WTC11 (cell line): ENCODE data around the gene SOCS1. TPM values are rescaled to one million over a fixed set of nuclear protein-coding genes. Genes with fewer than 3 reads are reported as not detected.

Experiments used
- ETV6 ChIP-seq: sonication (generic); formaldehyde crosslinking; IDR thresholded peaks from 2 replicates; pipeline ENCODE4 v1.8.1; 2022; ENCODE audit warnings: mild to moderate bottlenecking, missing genetic modification reagents
- HMGA2 ChIP-seq: fragments of 250-450 bp; sonication (Bioruptor Pico); IDR thresholded peaks from 2 replicates; pipeline ENCODE4 v1.4.0; 2021; ENCODE audit warnings: mild to moderate bottlenecking, moderate library complexity
- SOX15 ChIP-seq: fragments of 250-450 bp; sonication (Bioruptor Pico); IDR thresholded peaks from 2 replicates; pipeline ENCODE4 v1.9.0; 2021; ENCODE audit warnings: mild to moderate bottlenecking
- TEAD1 ChIP-seq: sonication (generic); formaldehyde crosslinking; IDR thresholded peaks from 2 replicates; pipeline ENCODE4 v1.8.0; 2022; ENCODE audit warnings: mild to moderate bottlenecking, missing genetic modification reagents
- TP53 ChIP-seq: sonication (generic); formaldehyde crosslinking; IDR thresholded peaks from 2 replicates; pipeline ENCODE4 v1.8.1; 2023; ENCODE audit warnings: mild to moderate bottlenecking, missing genetic modification reagents
- ZNF219 ChIP-seq: sonication (generic); formaldehyde crosslinking; IDR thresholded peaks from 2 replicates; pipeline ENCODE4 v1.8.0; 2023; ENCODE audit warnings: missing genetic modification reagents, mild to moderate bottlenecking, borderline replicate concordance
- ZNF317 ChIP-seq: sonication (generic); formaldehyde crosslinking; IDR thresholded peaks from 2 replicates; pipeline ENCODE4 v1.8.1; 2023; ENCODE audit warnings: low read depth, mild to moderate bottlenecking, moderate library complexity, missing genetic modification reagents, borderline replicate concordance
- ZNF671 ChIP-seq: fragments of 250-450 bp; sonication (Bioruptor Pico); IDR thresholded peaks from 2 replicates; pipeline ENCODE4 v1.8.0; 2021; ENCODE audit warnings: mild to moderate bottlenecking
- total RNA-seq: library from RNA; stranded (reverse); gene quantifications from 3 replicates; pipeline ENCODE4 v1.2.3, GENCODE V29; 2021
- TF ChIP-seq, protein P1 (sequence below): fragments of 250-450 bp; sonication (Bioruptor Pico); IDR thresholded peaks from 2 replicates; pipeline ENCODE4 v1.9.0; 2021; ENCODE audit warnings: mild to moderate bottlenecking, borderline replicate concordance
- TF ChIP-seq, protein P2 (sequence below): sonication (generic); formaldehyde crosslinking; IDR thresholded peaks from 2 replicates; pipeline ENCODE4 v1.8.1; 2022; ENCODE audit warnings: low read depth, mild to moderate bottlenecking, moderate library complexity, missing genetic modification reagents, borderline replicate concordance
- TF ChIP-seq, protein P3 (sequence below): sonication (generic); formaldehyde crosslinking; IDR thresholded peaks from 2 replicates; pipeline ENCODE4 v1.8.1; 2023; ENCODE audit warnings: mild to moderate bottlenecking, missing genetic modification reagents
- TF ChIP-seq, protein P4 (sequence below): sonication (generic); formaldehyde crosslinking; IDR thresholded peaks from 2 replicates; pipeline ENCODE4 v1.8.0; 2023; ENCODE audit warnings: missing genetic modification reagents, mild to moderate bottlenecking, borderline replicate concordance

The SOCS1 gene
- total RNA-seq, 1 experiment from 2014 or later, result 62.3 TPM

DNA sequence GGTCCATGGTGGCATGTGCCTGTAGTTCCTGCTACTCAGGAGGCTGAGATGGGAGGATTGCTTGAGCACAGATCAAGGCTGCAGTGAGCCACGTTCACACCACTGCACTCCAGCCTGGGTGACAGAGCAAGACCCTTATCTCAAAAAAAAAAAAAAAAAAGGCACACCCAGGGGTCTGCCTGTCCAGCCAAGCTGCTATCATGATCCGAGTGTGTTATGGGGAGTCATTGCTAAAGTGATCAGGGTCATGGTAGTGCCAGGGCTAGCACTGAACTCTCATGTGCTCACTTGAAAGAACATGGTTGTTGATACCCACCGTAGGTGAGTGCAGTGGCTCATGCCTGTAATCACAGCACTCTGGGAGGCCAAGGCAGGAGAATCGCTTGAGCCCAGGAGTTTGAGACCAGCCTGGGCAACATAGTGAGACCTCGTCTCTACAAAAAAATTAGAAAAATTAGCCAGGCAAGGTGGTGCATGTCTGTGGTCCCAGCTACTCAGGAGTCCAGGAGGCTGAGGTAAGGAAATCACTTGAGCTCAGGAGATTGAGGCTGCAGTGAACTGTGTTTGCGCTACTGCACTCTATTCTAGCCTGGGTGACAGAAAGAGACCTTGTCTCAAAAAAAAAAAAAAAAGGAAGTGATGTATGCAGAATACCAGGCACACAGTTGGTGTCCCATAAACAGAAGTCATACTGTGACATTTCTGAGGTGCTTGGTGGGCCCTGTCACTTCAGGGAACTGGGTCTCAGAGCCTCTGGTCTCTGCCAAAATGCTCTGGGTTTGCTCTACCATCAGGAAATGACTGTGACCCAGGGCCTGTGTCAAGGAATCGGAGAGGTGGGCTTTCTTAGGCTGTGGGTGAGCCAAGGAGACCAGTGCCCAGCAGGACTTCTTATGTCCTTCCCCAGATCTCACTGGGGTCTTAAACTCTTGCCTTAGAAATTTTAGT is 23.0 kb upstream of the SOCS1 start (continued):
- TF ChIP-seq, protein P1, sequence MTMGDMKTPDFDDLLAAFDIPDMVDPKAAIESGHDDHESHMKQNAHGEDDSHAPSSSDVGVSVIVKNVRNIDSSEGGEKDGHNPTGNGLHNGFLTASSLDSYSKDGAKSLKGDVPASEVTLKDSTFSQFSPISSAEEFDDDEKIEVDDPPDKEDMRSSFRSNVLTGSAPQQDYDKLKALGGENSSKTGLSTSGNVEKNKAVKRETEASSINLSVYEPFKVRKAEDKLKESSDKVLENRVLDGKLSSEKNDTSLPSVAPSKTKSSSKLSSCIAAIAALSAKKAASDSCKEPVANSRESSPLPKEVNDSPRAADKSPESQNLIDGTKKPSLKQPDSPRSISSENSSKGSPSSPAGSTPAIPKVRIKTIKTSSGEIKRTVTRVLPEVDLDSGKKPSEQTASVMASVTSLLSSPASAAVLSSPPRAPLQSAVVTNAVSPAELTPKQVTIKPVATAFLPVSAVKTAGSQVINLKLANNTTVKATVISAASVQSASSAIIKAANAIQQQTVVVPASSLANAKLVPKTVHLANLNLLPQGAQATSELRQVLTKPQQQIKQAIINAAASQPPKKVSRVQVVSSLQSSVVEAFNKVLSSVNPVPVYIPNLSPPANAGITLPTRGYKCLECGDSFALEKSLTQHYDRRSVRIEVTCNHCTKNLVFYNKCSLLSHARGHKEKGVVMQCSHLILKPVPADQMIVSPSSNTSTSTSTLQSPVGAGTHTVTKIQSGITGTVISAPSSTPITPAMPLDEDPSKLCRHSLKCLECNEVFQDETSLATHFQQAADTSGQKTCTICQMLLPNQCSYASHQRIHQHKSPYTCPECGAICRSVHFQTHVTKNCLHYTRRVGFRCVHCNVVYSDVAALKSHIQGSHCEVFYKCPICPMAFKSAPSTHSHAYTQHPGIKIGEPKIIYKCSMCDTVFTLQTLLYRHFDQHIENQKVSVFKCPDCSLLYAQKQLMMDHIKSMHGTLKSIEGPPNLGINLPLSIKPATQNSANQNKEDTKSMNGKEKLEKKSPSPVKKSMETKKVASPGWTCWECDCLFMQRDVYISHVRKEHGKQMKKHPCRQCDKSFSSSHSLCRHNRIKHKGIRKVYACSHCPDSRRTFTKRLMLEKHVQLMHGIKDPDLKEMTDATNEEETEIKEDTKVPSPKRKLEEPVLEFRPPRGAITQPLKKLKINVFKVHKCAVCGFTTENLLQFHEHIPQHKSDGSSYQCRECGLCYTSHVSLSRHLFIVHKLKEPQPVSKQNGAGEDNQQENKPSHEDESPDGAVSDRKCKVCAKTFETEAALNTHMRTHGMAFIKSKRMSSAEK (CRISPR knock-in tag), result no peak
- TF ChIP-seq HMGA2 (CRISPR knock-in tag) (no peak), ZNF219 (CRISPR knock-in tag) (no peak), TP53 (no peak), ETV6 (no peak), ZNF317 (CRISPR knock-in tag) (no peak), TEAD1 (CRISPR knock-in tag) (no peak), SOX15 (no peak), ZNF671 (CRISPR knock-in tag) (no peak)
- TF ChIP-seq, protein P2, sequence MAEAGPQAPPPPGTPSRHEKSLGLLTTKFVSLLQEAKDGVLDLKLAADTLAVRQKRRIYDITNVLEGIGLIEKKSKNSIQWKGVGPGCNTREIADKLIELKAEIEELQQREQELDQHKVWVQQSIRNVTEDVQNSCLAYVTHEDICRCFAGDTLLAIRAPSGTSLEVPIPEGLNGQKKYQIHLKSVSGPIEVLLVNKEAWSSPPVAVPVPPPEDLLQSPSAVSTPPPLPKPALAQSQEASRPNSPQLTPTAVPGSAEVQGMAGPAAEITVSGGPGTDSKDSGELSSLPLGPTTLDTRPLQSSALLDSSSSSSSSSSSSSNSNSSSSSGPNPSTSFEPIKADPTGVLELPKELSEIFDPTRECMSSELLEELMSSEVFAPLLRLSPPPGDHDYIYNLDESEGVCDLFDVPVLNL (CRISPR knock-in tag), result no peak
- TF ChIP-seq, protein P3, sequence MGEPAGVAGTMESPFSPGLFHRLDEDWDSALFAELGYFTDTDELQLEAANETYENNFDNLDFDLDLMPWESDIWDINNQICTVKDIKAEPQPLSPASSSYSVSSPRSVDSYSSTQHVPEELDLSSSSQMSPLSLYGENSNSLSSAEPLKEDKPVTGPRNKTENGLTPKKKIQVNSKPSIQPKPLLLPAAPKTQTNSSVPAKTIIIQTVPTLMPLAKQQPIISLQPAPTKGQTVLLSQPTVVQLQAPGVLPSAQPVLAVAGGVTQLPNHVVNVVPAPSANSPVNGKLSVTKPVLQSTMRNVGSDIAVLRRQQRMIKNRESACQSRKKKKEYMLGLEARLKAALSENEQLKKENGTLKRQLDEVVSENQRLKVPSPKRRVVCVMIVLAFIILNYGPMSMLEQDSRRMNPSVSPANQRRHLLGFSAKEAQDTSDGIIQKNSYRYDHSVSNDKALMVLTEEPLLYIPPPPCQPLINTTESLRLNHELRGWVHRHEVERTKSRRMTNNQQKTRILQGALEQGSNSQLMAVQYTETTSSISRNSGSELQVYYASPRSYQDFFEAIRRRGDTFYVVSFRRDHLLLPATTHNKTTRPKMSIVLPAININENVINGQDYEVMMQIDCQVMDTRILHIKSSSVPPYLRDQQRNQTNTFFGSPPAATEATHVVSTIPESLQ (CRISPR knock-in tag), result no peak
- TF ChIP-seq, protein P4, sequence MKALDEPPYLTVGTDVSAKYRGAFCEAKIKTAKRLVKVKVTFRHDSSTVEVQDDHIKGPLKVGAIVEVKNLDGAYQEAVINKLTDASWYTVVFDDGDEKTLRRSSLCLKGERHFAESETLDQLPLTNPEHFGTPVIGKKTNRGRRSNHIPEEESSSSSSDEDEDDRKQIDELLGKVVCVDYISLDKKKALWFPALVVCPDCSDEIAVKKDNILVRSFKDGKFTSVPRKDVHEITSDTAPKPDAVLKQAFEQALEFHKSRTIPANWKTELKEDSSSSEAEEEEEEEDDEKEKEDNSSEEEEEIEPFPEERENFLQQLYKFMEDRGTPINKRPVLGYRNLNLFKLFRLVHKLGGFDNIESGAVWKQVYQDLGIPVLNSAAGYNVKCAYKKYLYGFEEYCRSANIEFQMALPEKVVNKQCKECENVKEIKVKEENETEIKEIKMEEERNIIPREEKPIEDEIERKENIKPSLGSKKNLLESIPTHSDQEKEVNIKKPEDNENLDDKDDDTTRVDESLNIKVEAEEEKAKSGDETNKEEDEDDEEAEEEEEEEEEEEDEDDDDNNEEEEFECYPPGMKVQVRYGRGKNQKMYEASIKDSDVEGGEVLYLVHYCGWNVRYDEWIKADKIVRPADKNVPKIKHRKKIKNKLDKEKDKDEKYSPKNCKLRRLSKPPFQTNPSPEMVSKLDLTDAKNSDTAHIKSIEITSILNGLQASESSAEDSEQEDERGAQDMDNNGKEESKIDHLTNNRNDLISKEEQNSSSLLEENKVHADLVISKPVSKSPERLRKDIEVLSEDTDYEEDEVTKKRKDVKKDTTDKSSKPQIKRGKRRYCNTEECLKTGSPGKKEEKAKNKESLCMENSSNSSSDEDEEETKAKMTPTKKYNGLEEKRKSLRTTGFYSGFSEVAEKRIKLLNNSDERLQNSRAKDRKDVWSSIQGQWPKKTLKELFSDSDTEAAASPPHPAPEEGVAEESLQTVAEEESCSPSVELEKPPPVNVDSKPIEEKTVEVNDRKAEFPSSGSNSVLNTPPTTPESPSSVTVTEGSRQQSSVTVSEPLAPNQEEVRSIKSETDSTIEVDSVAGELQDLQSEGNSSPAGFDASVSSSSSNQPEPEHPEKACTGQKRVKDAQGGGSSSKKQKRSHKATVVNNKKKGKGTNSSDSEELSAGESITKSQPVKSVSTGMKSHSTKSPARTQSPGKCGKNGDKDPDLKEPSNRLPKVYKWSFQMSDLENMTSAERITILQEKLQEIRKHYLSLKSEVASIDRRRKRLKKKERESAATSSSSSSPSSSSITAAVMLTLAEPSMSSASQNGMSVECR (CRISPR knock-in tag), result no peak
